ENCODE results near the gene MOB3B.

The MOB3B gene

GRCh38 chr9:27561685-27562084, 32.1 kb upstream of the MOB3B start:
- no peak overlapping the region for H2BK5ac ChIP-seq (ENCODE audit: low read depth, low read length, poor library complexity)
- no peak overlapping the region for H3K23ac ChIP-seq (ENCODE audit: low read length)
- H3K4me1 ChIP-seq (ENCODE audit: control insufficient read depth in 1 of 2, insufficient read depth in 2 of 2, low read length in 2 of 2), result no peaks in the 10 kb centered on the region
- H3K27ac ChIP-seq (ENCODE audit: low read depth, low read length), result no peak overlapping the region
- no peaks in the 10 kb centered on the region for H3K79me1 ChIP-seq (ENCODE audit: low read length)
- H4K8ac ChIP-seq (ENCODE audit: low read depth, low read length), result no peak overlapping the region
- peaks cover 0 to 3% of the 10 kb centered on the region in 2 experiments for H3K36me3 ChIP-seq (ENCODE audit: control insufficient read depth in 1 of 2, insufficient read depth in 2 of 2, low read length in 2 of 2)
- no peak overlapping the region for H4K12ac ChIP-seq (ENCODE audit: low read depth, low read length)
- H2AFZ ChIP-seq (ENCODE audit: insufficient read depth, low read length, poor library complexity), result no peak overlapping the region
- H3K4ac ChIP-seq (ENCODE audit: low read depth, low read length), result no peak overlapping the region
- H3K14ac ChIP-seq (ENCODE audit: low read length), result no peak overlapping the region
- no peak overlapping the region for H4K91ac ChIP-seq (ENCODE audit: low read depth, low read length)
- H3K18ac ChIP-seq (ENCODE audit: low read length), result no peak overlapping the region
- H2AK5ac ChIP-seq (ENCODE audit: low read length), result no peak overlapping the region
- no peaks in the 10 kb centered on the region for H3K27me3 ChIP-seq (ENCODE audit: insufficient read depth, low read length)
- no CpG with 5 or more reads among the region's 3 CpGs for whole genome bisulfite sequencing (ENCODE audit: extremely low coverage, insufficient coverage, insufficient read length)
- H2BK12ac ChIP-seq (ENCODE audit: low read length), result no peak overlapping the region
- no peak overlapping the region for H3K4me2 ChIP-seq (ENCODE audit: low read length)
- no peak overlapping the region for H3K9ac ChIP-seq (ENCODE audit: low read length)
- no peak overlapping the region for H3K4me3 ChIP-seq (ENCODE audit: low read depth, low read length)
- H2BK120ac ChIP-seq (ENCODE audit: insufficient read depth, low read length, poor library complexity), result no peak overlapping the region
- DNase-seq, result no peak
- H3K79me2 ChIP-seq (ENCODE audit: control insufficient read depth, insufficient read depth, low read length, poor library complexity), result no peaks in the 10 kb centered on the region
- H3K9me3 ChIP-seq (ENCODE audit: insufficient read depth, low read depth, low read length), result no peaks in the 10 kb centered on the region

DNA sequence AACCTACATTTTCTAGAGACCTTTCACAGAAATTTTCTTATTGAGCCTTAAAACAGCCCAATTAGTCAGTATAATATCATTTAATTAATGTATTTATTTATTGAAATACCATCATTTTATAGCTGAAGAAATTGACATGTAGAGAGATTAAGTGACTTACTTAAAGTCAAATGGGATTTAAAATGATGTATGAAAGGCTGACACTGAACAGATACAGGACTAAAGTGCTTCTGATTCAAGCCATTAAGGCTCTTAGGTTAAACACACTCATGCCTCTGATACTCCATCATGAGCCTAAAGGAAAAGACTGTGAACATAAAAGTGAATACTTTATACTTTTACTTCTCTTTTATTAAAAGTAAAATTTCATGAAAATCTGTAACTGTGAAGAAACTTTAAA, 30.8 kb upstream of the MOB3B start:
- no peak overlapping the region for H2BK12ac ChIP-seq (ENCODE audit: low read length)
- H3K18ac ChIP-seq (ENCODE audit: low read length), result no peak overlapping the region
- no peak overlapping the region for H2BK5ac ChIP-seq (ENCODE audit: low read depth, low read length, poor library complexity)
- H3K23ac ChIP-seq (ENCODE audit: low read length), result no peak overlapping the region
- H3K4me2 ChIP-seq (ENCODE audit: low read length), result no peak overlapping the region
- no peak overlapping the region for H3K4me3 ChIP-seq (ENCODE audit: low read depth, low read length)
- H3K9me3 ChIP-seq (ENCODE audit: insufficient read depth, low read depth, low read length), result no peaks in the 10 kb centered on the region
- H3K79me1 ChIP-seq (ENCODE audit: low read length), result no peaks in the 10 kb centered on the region
- H2BK120ac ChIP-seq (ENCODE audit: insufficient read depth, low read length, poor library complexity), result no peak overlapping the region
- H4K8ac ChIP-seq (ENCODE audit: low read depth, low read length), result no peak overlapping the region
- H2AFZ ChIP-seq (ENCODE audit: insufficient read depth, low read length, poor library complexity), result no peak overlapping the region
- H3K27ac ChIP-seq (ENCODE audit: low read depth, low read length), result no peak overlapping the region
- H4K12ac ChIP-seq (ENCODE audit: low read depth, low read length), result no peak overlapping the region
- H3K36me3 ChIP-seq (ENCODE audit: control insufficient read depth in 1 of 2, insufficient read depth in 2 of 2, low read length in 2 of 2), result peaks cover 3% of the 10 kb centered on the region in 2 experiments
- no peaks in the 10 kb centered on the region for H3K4me1 ChIP-seq (ENCODE audit: control insufficient read depth in 1 of 2, insufficient read depth in 2 of 2, low read length in 2 of 2)
- no peak overlapping the region for H3K9ac ChIP-seq (ENCODE audit: low read length)
- H3K4ac ChIP-seq (ENCODE audit: low read depth, low read length), result no peak overlapping the region
- no peak overlapping the region for H4K91ac ChIP-seq (ENCODE audit: low read depth, low read length)
- no peak overlapping the region for H3K14ac ChIP-seq (ENCODE audit: low read length)
- no peak overlapping the region for H2AK5ac ChIP-seq (ENCODE audit: low read length)
- no peaks in the 10 kb centered on the region for H3K79me2 ChIP-seq (ENCODE audit: control insufficient read depth, insufficient read depth, low read length, poor library complexity)
- no peak for DNase-seq
- H3K27me3 ChIP-seq (ENCODE audit: insufficient read depth, low read length), result no peaks in the 10 kb centered on the region

DNA sequence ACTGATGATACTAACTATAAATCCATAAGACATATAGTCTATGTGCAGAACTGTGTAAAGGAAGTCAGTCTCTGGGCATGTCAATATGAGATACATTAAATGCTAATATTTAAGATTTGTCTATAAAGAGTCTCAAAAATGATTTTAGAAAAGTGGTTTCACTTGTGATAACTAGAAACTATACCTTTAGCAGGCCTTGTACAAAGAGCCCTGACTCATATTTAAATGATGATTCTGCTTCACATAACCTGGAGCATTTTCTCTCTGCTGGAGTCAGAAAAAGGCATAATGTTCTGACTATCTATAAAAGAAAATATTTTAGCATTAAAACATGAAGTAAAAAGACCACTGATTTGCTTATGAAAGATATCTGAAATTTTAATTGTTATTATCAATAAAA, 28.7 kb upstream of the MOB3B start:
- Histone ChIP-seq H2AK5ac (ENCODE audit: low read length) (no peak overlapping the region), H2BK5ac (ENCODE audit: low read depth, low read length, poor library complexity) (no peak overlapping the region), H3K4me1 (ENCODE audit: control insufficient read depth in 1 of 2, insufficient read depth in 2 of 2, low read length in 2 of 2) (no peaks in the 10 kb centered on the region), H3K9ac (ENCODE audit: low read length) (no peak overlapping the region), H3K23ac (ENCODE audit: low read length) (no peak overlapping the region), H3K27ac (ENCODE audit: low read depth, low read length) (no peak overlapping the region), H4K8ac (ENCODE audit: low read depth, low read length) (no peak overlapping the region), H2BK12ac (ENCODE audit: low read length) (no peak overlapping the region), H4K12ac (ENCODE audit: low read depth, low read length) (no peak overlapping the region), H3K18ac (ENCODE audit: low read length) (no peak overlapping the region), H4K91ac (ENCODE audit: low read depth, low read length) (no peak overlapping the region), H3K27me3 (ENCODE audit: insufficient read depth, low read length) (no peaks in the 10 kb centered on the region), H3K4me2 (ENCODE audit: low read length) (no peak overlapping the region), H3K14ac (ENCODE audit: low read length) (no peak overlapping the region), H3K36me3 (ENCODE audit: control insufficient read depth in 1 of 2, insufficient read depth in 2 of 2, low read length in 2 of 2) (peaks cover 3% of the 10 kb centered on the region in 2 experiments), H3K4ac (ENCODE audit: low read depth, low read length) (no peak overlapping the region), H2BK120ac (ENCODE audit: insufficient read depth, low read length, poor library complexity) (no peak overlapping the region), H2AFZ (ENCODE audit: insufficient read depth, low read length, poor library complexity) (no peak overlapping the region), H3K4me3 (ENCODE audit: low read depth, low read length) (no peak overlapping the region), H3K79me1 (ENCODE audit: low read length) (no peaks in the 10 kb centered on the region), H3K9me3 (ENCODE audit: insufficient read depth, low read depth, low read length) (no peaks in the 10 kb centered on the region), H3K79me2 (ENCODE audit: control insufficient read depth, insufficient read depth, low read length, poor library complexity) (no peaks in the 10 kb centered on the region)
- no peak for DNase-seq

DNA sequence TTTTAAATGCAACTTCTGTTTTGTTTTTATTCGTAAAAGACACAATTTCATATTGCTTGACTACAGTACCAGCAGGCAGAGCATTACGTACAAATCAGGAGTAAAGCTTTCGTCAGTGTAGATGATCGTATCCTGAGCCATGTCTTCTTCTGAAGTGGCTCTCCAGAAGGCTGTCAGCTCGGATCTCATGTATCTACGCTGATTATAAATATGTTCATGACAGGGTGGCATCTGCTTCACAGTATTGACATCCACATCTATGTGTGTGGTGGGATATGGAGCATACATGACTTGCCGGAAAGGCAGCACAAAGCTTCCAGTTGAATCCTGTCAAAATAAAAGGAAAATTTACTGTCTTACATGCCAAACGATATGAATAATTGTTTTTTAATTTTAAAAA, 26.9 kb upstream of the MOB3B start:
- H2AK5ac ChIP-seq (ENCODE audit: low read length), result no peak overlapping the region
- no peak overlapping the region for H2BK5ac ChIP-seq (ENCODE audit: low read depth, low read length, poor library complexity)
- H2BK12ac ChIP-seq (ENCODE audit: low read length), result no peak overlapping the region
- H3K9me3 ChIP-seq (ENCODE audit: insufficient read depth, low read depth, low read length), result no peaks in the 10 kb centered on the region
- H3K18ac ChIP-seq (ENCODE audit: low read length), result no peak overlapping the region
- H2BK120ac ChIP-seq (ENCODE audit: insufficient read depth, low read length, poor library complexity), result no peak overlapping the region
- H4K12ac ChIP-seq (ENCODE audit: low read depth, low read length), result no peak overlapping the region
- no peaks in the 10 kb centered on the region for H3K4me1 ChIP-seq (ENCODE audit: control insufficient read depth in 1 of 2, insufficient read depth in 2 of 2, low read length in 2 of 2)
- H3K79me2 ChIP-seq (ENCODE audit: control insufficient read depth, insufficient read depth, low read length, poor library complexity), result no peaks in the 10 kb centered on the region
- H3K9ac ChIP-seq (ENCODE audit: low read length), result no peak overlapping the region
- WGBS (ENCODE audit: extremely low coverage, insufficient coverage, insufficient read length), result no CpG with 5 or more reads among the region's 8 CpGs
- no peaks in the 10 kb centered on the region for H3K27me3 ChIP-seq (ENCODE audit: insufficient read depth, low read length)
- peaks cover 3% of the 10 kb centered on the region in 2 experiments for H3K36me3 ChIP-seq (ENCODE audit: control insufficient read depth in 1 of 2, insufficient read depth in 2 of 2, low read length in 2 of 2)
- no peak overlapping the region for H3K4ac ChIP-seq (ENCODE audit: low read depth, low read length)
- DNase-seq, result no peak
- no peak overlapping the region for H3K14ac ChIP-seq (ENCODE audit: low read length)
- H4K91ac ChIP-seq (ENCODE audit: low read depth, low read length), result no peak overlapping the region
- no peak overlapping the region for H3K4me3 ChIP-seq (ENCODE audit: low read depth, low read length)
- H3K27ac ChIP-seq (ENCODE audit: low read depth, low read length), result no peak overlapping the region
- H3K23ac ChIP-seq (ENCODE audit: low read length), result no peak overlapping the region
- no peak overlapping the region for H4K8ac ChIP-seq (ENCODE audit: low read depth, low read length)
- no peak overlapping the region for H3K4me2 ChIP-seq (ENCODE audit: low read length)
- H2AFZ ChIP-seq (ENCODE audit: insufficient read depth, low read length, poor library complexity), result no peak overlapping the region
- no peaks in the 10 kb centered on the region for H3K79me1 ChIP-seq (ENCODE audit: low read length)

DNA sequence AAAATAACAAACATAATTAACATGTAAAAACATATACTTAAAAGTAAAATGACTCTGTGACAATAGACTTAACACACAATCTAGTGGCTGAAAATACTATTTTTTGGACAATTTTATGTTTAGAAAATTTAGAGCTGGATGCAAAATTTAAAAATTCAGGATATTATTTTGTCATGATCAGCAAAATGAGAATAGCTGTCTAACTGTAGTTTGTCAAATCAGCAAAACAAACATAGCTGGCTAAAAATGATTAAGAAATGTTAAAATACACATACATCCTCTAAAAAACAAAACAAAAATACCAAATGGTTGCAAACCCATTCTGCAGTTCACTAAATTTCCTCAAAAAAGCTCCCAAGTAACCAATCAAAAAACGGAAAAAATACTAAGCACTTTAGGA, 25.1 kb upstream of the MOB3B start:
- WGBS (ENCODE audit: extremely low coverage, insufficient coverage, insufficient read length), result no CpG with 5 or more reads among the region's 1 CpG
- no peak overlapping the region for H2AK5ac ChIP-seq (ENCODE audit: low read length)

More for the DNA sequence above, 25.1 kb upstream of the MOB3B start:
- H3K27ac ChIP-seq (ENCODE audit: low read depth, low read length), result no peak overlapping the region
- H3K9me3 ChIP-seq (ENCODE audit: insufficient read depth, low read depth, low read length), result no peaks in the 10 kb centered on the region
- no peak overlapping the region for H3K14ac ChIP-seq (ENCODE audit: low read length)
- no peak for DNase-seq
- no peak overlapping the region for H3K23ac ChIP-seq (ENCODE audit: low read length)
- no peak overlapping the region for H4K8ac ChIP-seq (ENCODE audit: low read depth, low read length)
- no peaks in the 10 kb centered on the region for H3K27me3 ChIP-seq (ENCODE audit: insufficient read depth, low read length)
- H3K4me2 ChIP-seq (ENCODE audit: low read length), result no peak overlapping the region
- no peak overlapping the region for H3K4ac ChIP-seq (ENCODE audit: low read depth, low read length)
- no peak overlapping the region for H3K18ac ChIP-seq (ENCODE audit: low read length)
- H3K9ac ChIP-seq (ENCODE audit: low read length), result no peak overlapping the region
- no peaks in the 10 kb centered on the region for H3K4me1 ChIP-seq (ENCODE audit: control insufficient read depth in 1 of 2, insufficient read depth in 2 of 2, low read length in 2 of 2)
- no peaks in the 10 kb centered on the region for H3K79me1 ChIP-seq (ENCODE audit: low read length)
- H3K4me3 ChIP-seq (ENCODE audit: low read depth, low read length), result no peak overlapping the region
- no peak overlapping the region for H2AFZ ChIP-seq (ENCODE audit: insufficient read depth, low read length, poor library complexity)
- H2BK120ac ChIP-seq (ENCODE audit: insufficient read depth, low read length, poor library complexity), result no peak overlapping the region
- H4K12ac ChIP-seq (ENCODE audit: low read depth, low read length), result no peak overlapping the region
- peaks cover 3% of the 10 kb centered on the region in 2 experiments for H3K36me3 ChIP-seq (ENCODE audit: control insufficient read depth in 1 of 2, insufficient read depth in 2 of 2, low read length in 2 of 2)
- no peak overlapping the region for H4K91ac ChIP-seq (ENCODE audit: low read depth, low read length)
- H2BK12ac ChIP-seq (ENCODE audit: low read length), result no peak overlapping the region
- no peak overlapping the region for H2BK5ac ChIP-seq (ENCODE audit: low read depth, low read length, poor library complexity)
- no peaks in the 10 kb centered on the region for H3K79me2 ChIP-seq (ENCODE audit: control insufficient read depth, insufficient read depth, low read length, poor library complexity)

All from trophoblast cell (in vitro differentiated cells and primary cell).